Spleen (tissue), 11 donors: Measurements from ENCODE around the gene ADAMTS1. TPM values are rescaled to one million over a fixed set of nuclear protein-coding genes. Genes with fewer than 3 reads are reported as not detected.

Source experiments
- DNase-seq: peaks from one replicate; pipeline ENCODE4 v3.0.0-alpha.2; 2020
- H3K27ac ChIP-seq, 8 donors: fragments of 200-600 bp; sonication (generic) in 7 of 8; 1 replicate in 4 of 8; 2 replicates in 4 of 8; pipeline versions ENCODE4 v1.5.0 to v1.8.0; 2016 to 2021; ENCODE audit warnings: inconsistent platforms in 4 of 8, mild to moderate bottlenecking in 4 of 8, moderate library complexity in 1 of 8
- H3K27me3 ChIP-seq, 7 donors: fragments of 200-600 bp; sonication (generic) in 6 of 7; replicated peaks in 1 of 7; 1 replicate in 4 of 7; 2 replicates in 3 of 7; pipeline versions ENCODE4 v1.5.0 to v1.8.0; 2016 to 2021; ENCODE audit warnings: inconsistent platforms in 3 of 7, mild to moderate bottlenecking in 1 of 7
- H3K36me3 ChIP-seq, 6 donors: fragments of 200-600 bp; sonication (generic) in 5 of 6; 1 replicate in 4 of 6; 2 replicates in 2 of 6; pipeline versions ENCODE4 v1.5.0 to v1.8.0; 2016 to 2021; ENCODE audit warnings: inconsistent platforms in 2 of 6
- H3K4me1 ChIP-seq, 6 donors: fragments of 200-600 bp; sonication (generic) in 5 of 6; 1 replicate in 3 of 6; 2 replicates in 3 of 6; pipeline versions ENCODE4 v1.5.0 to v1.8.0; 2016 to 2021; ENCODE audit warnings: inconsistent platforms in 3 of 6
- H3K4me3 ChIP-seq, 8 donors: fragments of 200-600 bp; sonication (generic) in 7 of 8; 1 replicate in 4 of 8; 2 replicates in 4 of 8; pipeline versions ENCODE4 v1.5.0 to v1.8.0; 2016 to 2021; ENCODE audit warnings: inconsistent platforms in 4 of 8, mild to moderate bottlenecking in 4 of 8, moderate library complexity in 2 of 8
- H3K9me3 ChIP-seq, 8 donors: fragments of 200-600 bp; sonication (generic) in 7 of 8; 1 replicate in 4 of 8; 2 replicates in 4 of 8; pipeline versions ENCODE4 v1.5.0 to v1.8.0; 2016 to 2021; ENCODE audit warnings: inconsistent platforms in 4 of 8
- CTCF ChIP-seq, 11 experiments: fragments of 200-600 bp in 7 of 11; fragments of 450-650 bp in 4 of 11; sonication (generic) in 4 of 11; IDR thresholded peaks in 8 of 11; conservative IDR thresholded peaks in 3 of 11; 1 replicate in 7 of 11; 2 replicates in 4 of 11; pipeline versions ENCODE4 v1.4.0 to v1.8.0; 2016 to 2021; ENCODE audit warnings: antibody characterized with exemption in 11 of 11, inconsistent platforms in 4 of 11, mild to moderate bottlenecking in 1 of 11
- POLR2A ChIP-seq, 3 donors: fragments of 450-650 bp; IDR thresholded peaks; one replicate each; pipeline ENCODE4 v1.5.1; 2017; ENCODE audit warnings: antibody characterized with exemption in 3 of 3, mild to moderate bottlenecking in 1 of 3
- POLR2AphosphoS5 ChIP-seq, 3 donors: sonication (generic); formaldehyde crosslinking; IDR thresholded peaks; one replicate each; pipeline ENCODE4 v1.5.1; 2017; ENCODE audit warnings: antibody characterized with exemption in 3 of 3
- WGBS, 5 donors: extraction: QIAGEN DNeasy Blood & Tissue Kit in 3 of 5; methylation state at CpG; one replicate each; pipeline versions ENCODE4 v1.1.5 to v1.1.7; 2013 to 2018; 5-methylcytosine and 5-hydroxymethylcytosine counted together
- intact Hi-C: fragments of 100-400 bp; cut with DNase I; formaldehyde crosslinking; loops from one replicate; pipeline ENCODE4 v1.15.0; 2023; ENCODE audit warnings: low total_unique reads
- polyA plus RNA-seq, 3 donors: library from polyadenylated mRNA; stranded (reverse); fragments of 200-250 nt; gene quantifications; one replicate each; pipeline ENCODE4 v1.2.1, GENCODE V29; 2013
- total RNA-seq, 7 donors: library from RNA; depleted of rRNA in 3 of 7; stranded (reverse); fragments of >200 nt in 3 of 7; fragmentation: NEBNext Ultra II Directional in 4 of 7; extraction: Animal tissue kit (Norgen Biotek cat#: 25700) in 4 of 7; gene quantifications; one replicate each; pipeline versions ENCODE4 v1.1.0 to v1.2.1, GENCODE V29; 2016 to 2021
- donor health status: healthy with polysubstance abuse.
- donor health status: DM: no; HTN: no; CAD: no; lungs with moderate emphysema.
- donor health status: DM: no; HTN: no; CAD: no.
- donor health status: Bipolar disorder and iron deficiency.
- donor health status: healthy.
- donor health status: DM: no; HTN: no; CAD: no.
- donor health status: DM: yes; HTN: yes; CAD: no.

ADAMTS1 gene
- total and polyA plus RNA-seq, 10 donors = 2.3 to 71.6 (median 21.9) TPM

DNA sequence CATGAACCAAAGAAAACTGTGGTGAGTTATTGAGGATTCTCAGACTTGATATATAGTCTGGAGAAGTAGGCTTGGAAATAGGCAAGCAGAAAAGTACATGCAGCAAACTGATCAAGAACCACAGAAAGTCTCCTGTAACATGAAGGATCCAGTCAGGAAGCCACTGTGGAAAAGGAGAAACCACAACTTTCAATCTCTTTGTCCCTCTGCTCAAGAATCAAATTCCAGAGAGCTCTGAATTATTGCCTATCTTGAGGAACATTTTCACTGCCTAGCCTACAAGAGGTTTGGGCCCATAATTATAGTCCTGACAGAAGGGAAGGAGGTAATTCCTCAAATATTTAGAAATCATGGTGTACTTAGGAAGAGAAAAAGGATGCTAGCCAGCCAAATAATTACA, 43.0 kb upstream of the ADAMTS1 start:
- Histone ChIP-seq H3K9me3 (no peaks in the 10 kb centered on the region), H3K4me3 (no peak overlapping the region), H3K27me3 (no peaks in the 10 kb centered on the region), H3K27ac (no peak overlapping the region), H3K4me1 (no peaks in the 10 kb centered on the region), H3K36me3 (no peaks in the 10 kb centered on the region)
- TF ChIP-seq POLR2A (IDR thresholded peaks at IDR 0.05) (no peak), CTCF (IDR thresholded peaks at IDR 0.05 in 8 of 11, conservative IDR thresholded peaks at IDR 0.05 in 3 of 11) (no peak), POLR2AphosphoS5 (IDR thresholded peaks at IDR 0.05) (no peak)
- intact Hi-C loops = no loop called here
- DNase-seq = no peak

DNA sequence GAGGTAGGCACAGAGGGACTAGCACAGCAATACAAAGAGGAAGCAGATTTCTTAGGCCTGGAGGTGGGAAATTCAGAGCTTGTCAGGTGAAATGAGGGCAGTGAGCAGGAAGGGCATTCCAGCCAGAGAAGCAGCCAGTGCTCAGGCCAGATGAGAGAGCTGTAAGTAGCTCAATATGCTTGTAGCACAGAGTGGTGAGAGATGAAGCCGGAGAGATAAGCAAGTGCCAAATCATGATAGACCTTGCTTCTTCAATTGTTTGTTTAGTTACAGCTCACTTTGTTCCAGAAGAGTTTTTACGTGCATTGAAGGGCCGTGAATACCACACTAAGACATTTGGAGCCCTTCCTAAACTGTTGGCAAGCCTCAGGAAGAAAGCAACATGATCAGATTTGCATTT, 42.0 kb upstream of the ADAMTS1 start:
- intact Hi-C loops = no loop called here
- Histone ChIP-seq H3K27me3 (no peaks in the 10 kb centered on the region), H3K4me3 (no peak overlapping the region), H3K27ac (no peak overlapping the region), H3K36me3 (no peaks in the 10 kb centered on the region), H3K4me1 (no peaks in the 10 kb centered on the region), H3K9me3 (no peaks in the 10 kb centered on the region)
- 68 to 84% (median 75%) methylated on average over 3 of the region's 3 CpGs for WGBS, 5 donors
- no peak for TF ChIP-seq CTCF (IDR thresholded peaks at IDR 0.05 in 8 of 11, conservative IDR thresholded peaks at IDR 0.05 in 3 of 11)
- no peak for DNase-seq

DNA sequence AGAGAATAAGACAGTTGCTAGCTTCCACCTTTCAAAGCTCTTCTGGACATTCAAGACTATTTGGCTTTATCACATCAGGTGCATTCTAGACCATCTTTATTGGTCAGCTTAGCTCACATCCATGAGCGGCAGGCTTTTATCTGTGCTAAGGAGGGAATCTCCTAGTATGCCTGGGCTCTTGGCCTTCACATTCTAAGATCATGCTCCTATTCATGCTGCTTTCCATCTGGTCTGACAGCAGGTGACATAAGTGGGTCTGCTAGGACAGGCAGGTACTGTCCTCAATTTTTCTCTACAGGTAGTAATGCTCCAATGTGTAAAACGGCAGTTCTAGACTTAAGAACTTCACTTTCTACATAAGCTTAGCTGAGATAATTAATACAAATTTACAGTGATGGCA, 39.2 kb upstream of the ADAMTS1 start:
- H3K4me1 ChIP-seq = no peaks in the 10 kb centered on the region
- no peaks in the 10 kb centered on the region for H3K36me3 ChIP-seq
- no peaks in the 10 kb centered on the region for H3K9me3 ChIP-seq
- 82 to 97% (median 91%) methylated on average over 2 of the region's 2 CpGs for WGBS, 5 donors
- H3K27ac ChIP-seq = no peak overlapping the region
- no peak for DNase-seq
- intact Hi-C loops = no loop called here
- H3K4me3 ChIP-seq = no peak overlapping the region
- no peaks in the 10 kb centered on the region for H3K27me3 ChIP-seq
- TF ChIP-seq POLR2A (IDR thresholded peaks at IDR 0.05) (no peak), POLR2AphosphoS5 (IDR thresholded peaks at IDR 0.05) (no peak), CTCF (IDR thresholded peaks at IDR 0.05 in 8 of 11, conservative IDR thresholded peaks at IDR 0.05 in 3 of 11) (no peak)

GRCh38 chr21:26883768-26884167, 38.6 kb upstream of the ADAMTS1 start:
- H3K27ac ChIP-seq = no peak overlapping the region
- no peaks in the 10 kb centered on the region for H3K27me3 ChIP-seq
- H3K4me1 ChIP-seq = no peaks in the 10 kb centered on the region
- no peaks in the 10 kb centered on the region for H3K36me3 ChIP-seq
- no peak for TF ChIP-seq POLR2AphosphoS5 (IDR thresholded peaks at IDR 0.05)
- no peak for TF ChIP-seq POLR2A (IDR thresholded peaks at IDR 0.05)
- TF ChIP-seq CTCF (IDR thresholded peaks at IDR 0.05 in 8 of 11, conservative IDR thresholded peaks at IDR 0.05 in 3 of 11) = no peak
- H3K4me3 ChIP-seq = no peak overlapping the region
- 65 to 94% (median 74%) methylated on average over 2 of the region's 2 CpGs for WGBS, 5 donors
- H3K9me3 ChIP-seq = no peaks in the 10 kb centered on the region
- no peak for DNase-seq
- intact Hi-C loops = no loop called here
